Measurements from ENCODE around the gene HSD11B2. TPM values are rescaled to one million over a fixed set of nuclear protein-coding genes. Genes with fewer than 3 reads are reported as not detected.

Gene HSD11B2
- total and polyA plus RNA-seq, 10 of the 15 experiments (the other 5 are each of a cell fraction or from before 2014, with no cell fraction given): 0.09 to 0.34 (median 0.21) TPM; not detected in 2

- TF ChIP-seq ZBTB4 (CRISPR knock-in tag; IDR thresholded peaks at IDR 0.05) (no peak), IKZF1 (conservative IDR thresholded peaks at IDR 0.05) (no peak), RELA (IDR thresholded peaks at IDR 0.05; ENCODE audit: borderline replicate concordance, partially characterized antibody) (no peak), ZBED1 (IDR thresholded peaks at IDR 0.05; ENCODE audit: borderline replicate concordance) (no peak), NR2C2 (IDR thresholded peaks at IDR 0.05; ENCODE audit: borderline replicate concordance, control insufficient read depth, insufficient read length, low read depth) (no peak), KDM1A (IDR thresholded peaks at IDR 0.05; ENCODE audit: borderline replicate concordance) (no peak), BACH1 (IDR thresholded peaks at IDR 0.05; ENCODE audit: borderline replicate concordance) (no peak), PAX8 (IDR thresholded peaks at IDR 0.05) (no peak)
- TF ChIP-seq, protein P1, sequence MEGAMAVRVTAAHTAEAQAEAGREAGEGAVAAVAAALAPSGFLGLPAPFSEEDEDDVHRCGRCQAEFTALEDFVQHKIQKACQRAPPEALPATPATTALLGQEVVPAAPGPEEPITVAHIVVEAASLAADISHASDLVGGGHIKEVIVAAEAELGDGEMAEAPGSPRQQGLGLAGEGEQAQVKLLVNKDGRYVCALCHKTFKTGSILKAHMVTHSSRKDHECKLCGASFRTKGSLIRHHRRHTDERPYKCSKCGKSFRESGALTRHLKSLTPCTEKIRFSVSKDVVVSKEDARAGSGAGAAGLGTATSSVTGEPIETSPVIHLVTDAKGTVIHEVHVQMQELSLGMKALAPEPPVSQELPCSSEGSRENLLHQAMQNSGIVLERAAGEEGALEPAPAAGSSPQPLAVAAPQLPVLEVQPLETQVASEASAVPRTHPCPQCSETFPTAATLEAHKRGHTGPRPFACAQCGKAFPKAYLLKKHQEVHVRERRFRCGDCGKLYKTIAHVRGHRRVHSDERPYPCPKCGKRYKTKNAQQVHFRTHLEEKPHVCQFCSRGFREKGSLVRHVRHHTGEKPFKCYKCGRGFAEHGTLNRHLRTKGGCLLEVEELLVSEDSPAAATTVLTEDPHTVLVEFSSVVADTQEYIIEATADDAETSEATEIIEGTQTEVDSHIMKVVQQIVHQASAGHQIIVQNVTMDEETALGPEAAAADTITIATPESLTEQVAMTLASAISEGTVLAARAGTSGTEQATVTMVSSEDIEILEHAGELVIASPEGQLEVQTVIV (IDR thresholded peaks at IDR 0.05; ENCODE audit: borderline replicate concordance, partially characterized antibody): no peak
Measured at GRCh38 chr16:67406111-67406971, 24.6 kb upstream of the HSD11B2 start (continued).
